Heart right ventricle (tissue), 16 donors: ENCODE data around the gene SMS. TPM values are rescaled to one million over a fixed set of nuclear protein-coding genes. Genes with fewer than 3 reads are reported as not detected.

ENCODE experiments used
- ATAC-seq, 8 donors: fragments of 200-7000 bp; cut with Tn5 transposase; one replicate each; pipeline ENCODE4 v1.9.1; 2020; ENCODE audit warnings: mild to moderate bottlenecking in 8 of 8, moderate library complexity in 8 of 8, moderate number of reproducible peaks in 1 of 8
- DNase-seq, 2 donors: peaks; one replicate each; pipeline ENCODE4 v3.0.0-alpha.2; 2020
- H3K27ac ChIP-seq, 10 donors: fragments of 200-600 bp; sonication (generic) in 2 of 10; one replicate each; pipeline versions ENCODE4 v1.5.0 to v1.8.0; 2020 to 2022; ENCODE audit warnings: mild to moderate bottlenecking in 3 of 10
- H3K27me3 ChIP-seq, 7 donors: fragments of 200-600 bp; one replicate each; pipeline ENCODE4 v1.8.0; 2021 to 2022; ENCODE audit warnings: mild to moderate bottlenecking in 2 of 7
- H3K36me3 ChIP-seq, 9 donors: fragments of 200-600 bp; sonication (generic) in 1 of 9; one replicate each; pipeline versions ENCODE4 v1.5.0 to v1.8.0; 2020 to 2022; ENCODE audit warnings: mild to moderate bottlenecking in 2 of 9
- H3K4me1 ChIP-seq, 9 donors: fragments of 200-600 bp; sonication (generic) in 1 of 9; one replicate each; pipeline versions ENCODE4 v1.5.0 to v1.8.0; 2020 to 2022; ENCODE audit warnings: mild to moderate bottlenecking in 4 of 9
- H3K4me3 ChIP-seq, 10 donors: fragments of 200-600 bp; sonication (generic) in 2 of 10; one replicate each; pipeline versions ENCODE4 v1.5.0 to v1.8.0; 2020 to 2022; ENCODE audit warnings: mild to moderate bottlenecking in 7 of 10, moderate library complexity in 2 of 10
- H3K9me3 ChIP-seq, 11 donors: fragments of 200-600 bp in 10 of 11; sonication (generic) in 2 of 11; one replicate each; pipeline versions ENCODE4 v1.5.0 to v1.8.0; 2013 to 2022; ENCODE audit warnings: mild to moderate bottlenecking in 2 of 11, control low read depth in 1 of 11, moderate library complexity in 1 of 11
- WGBS, 2 donors: extraction: QIAGEN DNeasy Blood & Tissue Kit; methylation state at CpG; one replicate each; pipeline ENCODE4 v1.1.7; 2013; ENCODE audit warnings: inconsistent platforms in 1 of 2; 5-methylcytosine and 5-hydroxymethylcytosine counted together
- intact Hi-C, 10 donors: fragments of 100-400 bp; cut with DNase I; formaldehyde crosslinking; loops; one replicate each; pipeline versions ENCODE4 v1.11.1 to v1.14.2; 2022
- polyA plus RNA-seq, 2 donors: library from polyadenylated mRNA; stranded (reverse); fragments of 200-250 nt; gene quantifications; one replicate each; pipeline ENCODE4 v1.2.3, GENCODE V29; 2013
- total RNA-seq, 10 donors: library from RNA; stranded (reverse); fragmentation: NEBNext Ultra II Directional in 3 of 10; extraction: Animal tissue kit (Norgen Biotek cat#: 25700) in 3 of 10; gene quantifications; one replicate each; pipeline versions ENCODE4 v1.2.1 to v1.2.4, GENCODE V29; 2021 to 2023
- TF ChIP-seq, protein P1 (sequence below), 9 donors: fragments of 200-600 bp; sonication (generic) in 2 of 9; IDR thresholded peaks; one replicate each; pipeline versions ENCODE4 v1.5.0 to v1.8.0; 2021 to 2022; ENCODE audit warnings: antibody characterized with exemption in 9 of 9, mild to moderate bottlenecking in 5 of 9, moderate library complexity in 1 of 9
- donor health status: Arrhythmogenic right ventricular cardiomyopathy.
- donor health status: ischemic (EF 13 %, LVEDD 7.1; RV severe dilation, severe dysfunction).
- donor health status: healthy with polysubstance abuse.
- donor health status: DM: no; HTN: yes; CAD: no.
- donor health status: DM: no; HTN: no; CAD: no.
- donor health status: ischemic (EF 25% LVEDD 6.9; RV normal size, moderate dysfunction).
- donor health status: ischemic (EF 25% LVEDD 5.7; RV mildly dilated, moderate dysfunction).
- donor health status: healthy.
- donor health status: DM: yes; HTN: yes; CAD: no.
- donor health status: Ischemic cardiomyopathy.
- donor health status: ischemic (EF 35%, LVEDD 5.7; RV mildly dilated, moderate dysfunction).
- donor health status: nonischemic (EF 11% LVEDD 7.7; RV severe dilation, severe dysfunction).
- donor health status: DM: yes; HTN: yes; CAD: no.
- donor health status: PGD.
- donor health status: ischemic (EF 29% LVEDD 5.4; RV normal size, mild dysfunction).
- donor health status: nonischemic (EF 23%, LVEDD 6.1; RV moderate dilation, normal function).

SMS gene
- total and polyA plus RNA-seq, 12 donors, result 22.3 to 70.9 (median 53.5) TPM

DNA sequence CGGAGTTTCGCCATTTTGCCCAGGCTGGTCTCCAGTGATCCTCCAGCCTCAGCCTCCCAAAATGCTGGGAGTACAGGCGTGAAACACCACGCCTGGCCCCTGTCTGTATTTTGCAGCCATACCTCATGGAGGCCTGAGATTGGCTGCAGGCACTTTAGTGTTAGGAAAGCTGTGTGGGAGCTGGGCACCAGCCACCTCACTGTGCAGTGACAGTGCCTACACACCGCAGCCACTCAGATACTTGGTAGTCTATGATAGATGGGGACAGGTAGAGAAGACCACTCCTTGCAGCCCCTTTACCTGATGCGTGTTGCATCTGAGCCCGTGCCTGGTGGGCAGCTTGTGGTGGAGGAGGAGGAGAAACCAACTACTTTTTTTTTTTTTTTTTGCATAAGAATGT is 16.3 kb downstream of the SMS start:
- H3K27ac ChIP-seq, result no peak overlapping the region
- H3K36me3 ChIP-seq, result no peaks in the 10 kb centered on the region
- intact Hi-C loops, result no loop called here
- WGBS, 2 donors, result 97 to 98% methylated on average over 7 of the region's 7 CpGs
- no peaks in the 10 kb centered on the region for H3K9me3 ChIP-seq
- ATAC-seq (no peak), DNase-seq (no peak)
- TF ChIP-seq, protein P1, sequence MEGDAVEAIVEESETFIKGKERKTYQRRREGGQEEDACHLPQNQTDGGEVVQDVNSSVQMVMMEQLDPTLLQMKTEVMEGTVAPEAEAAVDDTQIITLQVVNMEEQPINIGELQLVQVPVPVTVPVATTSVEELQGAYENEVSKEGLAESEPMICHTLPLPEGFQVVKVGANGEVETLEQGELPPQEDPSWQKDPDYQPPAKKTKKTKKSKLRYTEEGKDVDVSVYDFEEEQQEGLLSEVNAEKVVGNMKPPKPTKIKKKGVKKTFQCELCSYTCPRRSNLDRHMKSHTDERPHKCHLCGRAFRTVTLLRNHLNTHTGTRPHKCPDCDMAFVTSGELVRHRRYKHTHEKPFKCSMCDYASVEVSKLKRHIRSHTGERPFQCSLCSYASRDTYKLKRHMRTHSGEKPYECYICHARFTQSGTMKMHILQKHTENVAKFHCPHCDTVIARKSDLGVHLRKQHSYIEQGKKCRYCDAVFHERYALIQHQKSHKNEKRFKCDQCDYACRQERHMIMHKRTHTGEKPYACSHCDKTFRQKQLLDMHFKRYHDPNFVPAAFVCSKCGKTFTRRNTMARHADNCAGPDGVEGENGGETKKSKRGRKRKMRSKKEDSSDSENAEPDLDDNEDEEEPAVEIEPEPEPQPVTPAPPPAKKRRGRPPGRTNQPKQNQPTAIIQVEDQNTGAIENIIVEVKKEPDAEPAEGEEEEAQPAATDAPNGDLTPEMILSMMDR (IDR thresholded peaks at IDR 0.05), result no peak
- peaks cover 0 to 42% (median 25%) of the 10 kb centered on the region in 9 donors for H3K4me1 ChIP-seq
- no peak overlapping the region for H3K4me3 ChIP-seq
- peaks cover 0 to 4% (median 0%) of the 10 kb centered on the region in 7 donors for H3K27me3 ChIP-seq

DNA sequence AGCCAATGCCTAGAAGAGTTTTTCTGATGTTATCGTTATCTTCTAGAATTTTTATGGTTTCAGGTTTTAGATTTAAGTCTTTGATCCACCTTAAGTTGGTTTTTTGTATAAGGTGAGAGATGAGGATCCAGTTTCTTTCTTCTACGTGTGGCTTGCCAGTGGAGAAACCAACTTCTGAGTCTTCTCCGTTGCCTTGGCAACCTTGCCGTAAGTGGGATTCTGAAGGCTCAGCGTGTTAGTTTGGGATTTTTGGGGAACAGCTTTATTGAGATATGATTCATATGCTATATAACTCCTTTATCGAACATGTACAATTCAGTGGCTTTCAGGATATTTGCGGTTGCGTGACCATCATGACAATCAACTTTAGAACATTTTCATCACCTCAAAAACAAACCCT is 17.7 kb downstream of the SMS start:
- intact Hi-C loops, result no loop called here
- TF ChIP-seq, protein P1 (IDR thresholded peaks at IDR 0.05), result no peak
- WGBS, 2 donors, result 82 to 84% methylated on average over 8 of the region's 8 CpGs
- DNase-seq (no peak), ATAC-seq (no peak)
- Histone ChIP-seq H3K4me3 (no peak overlapping the region), H3K9me3 (no peaks in the 10 kb centered on the region), H3K27ac (no peak overlapping the region), H3K27me3 (peaks cover 0 to 4% (median 0%) of the 10 kb centered on the region in 7 donors), H3K4me1 (peaks cover 0 to 45% (median 25%) of the 10 kb centered on the region in 9 donors), H3K36me3 (no peaks in the 10 kb centered on the region)

DNA sequence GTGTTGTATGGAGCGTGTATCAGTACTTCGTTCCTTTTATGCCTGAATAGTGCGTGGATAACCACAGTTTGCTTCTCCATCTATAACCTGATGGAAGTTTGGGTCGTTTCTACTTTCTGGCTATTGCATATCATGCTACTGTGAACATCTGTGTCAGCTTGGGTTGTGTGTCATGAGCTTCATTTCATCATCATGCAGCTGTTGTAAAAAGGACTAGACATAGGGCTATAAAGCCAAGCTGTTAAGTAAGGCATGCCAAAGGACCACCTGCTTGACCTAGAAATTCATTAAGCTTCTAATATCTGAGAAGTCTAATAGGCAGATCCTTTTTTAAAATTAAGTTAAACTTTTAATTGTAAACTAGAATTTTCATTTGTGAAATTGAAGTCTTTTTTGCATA is 18.4 kb downstream of the SMS start:
- ATAC-seq, result peak in 3 of 8 donors; percentile 47 to 62 (median 60)

DNA sequence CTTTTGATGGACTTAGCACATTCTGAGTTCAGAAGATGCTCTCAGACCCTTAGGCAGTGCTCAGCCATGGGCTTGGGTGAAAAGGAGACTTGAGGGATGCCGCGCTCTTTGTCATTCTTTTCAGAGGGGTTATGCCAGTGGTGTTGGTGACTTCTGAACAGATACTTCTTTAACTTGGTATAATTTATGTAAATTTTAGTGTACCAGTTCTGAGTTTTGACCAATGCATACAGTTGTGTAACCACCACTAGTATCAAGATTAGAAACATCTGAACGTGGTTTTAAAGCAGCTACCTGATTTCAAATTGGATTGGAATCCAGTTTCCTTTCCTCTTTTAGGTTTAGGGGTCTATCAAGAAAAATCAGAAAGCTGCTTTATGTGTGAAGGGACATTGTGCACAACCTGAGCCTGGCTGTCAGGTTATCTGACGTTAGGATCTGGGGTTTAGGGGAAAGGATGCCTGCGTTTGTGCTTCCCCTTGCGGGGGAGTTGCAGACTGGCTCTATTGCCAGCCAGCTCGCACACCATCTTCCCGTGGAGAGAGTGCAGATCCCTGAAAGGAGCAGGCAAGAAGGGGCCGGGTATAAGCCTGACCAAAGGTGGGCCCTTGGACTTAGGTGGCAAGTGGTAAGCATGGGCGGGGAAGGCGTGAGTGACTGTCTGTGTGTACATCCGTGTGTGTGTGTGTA is 19.0 kb downstream of the SMS start:
- H3K27me3 ChIP-seq, result no peaks in the 10 kb centered on the region
- H3K27ac ChIP-seq, result no peak overlapping the region
- intact Hi-C loops, result no loop called here
- DNase-seq (no peak), ATAC-seq (peak in 2 of 8 donors; percentile 8 to 45)
- H3K9me3 ChIP-seq, result no peaks in the 10 kb centered on the region
- WGBS, 2 donors, result 62 to 67% methylated on average over 11 to 12 of the region's 12 CpGs
- H3K36me3 ChIP-seq, result no peaks in the 10 kb centered on the region
- H3K4me3 ChIP-seq, result no peak overlapping the region
- TF ChIP-seq, protein P1 (IDR thresholded peaks at IDR 0.05), result no peak
- H3K4me1 ChIP-seq, result peaks cover 0 to 42% (median 23%) of the 10 kb centered on the region in 9 donors

More for the DNA sequence above, 18.4 kb downstream of the SMS start:
- intact Hi-C loops, result no loop called here
- TF ChIP-seq, protein P1 (IDR thresholded peaks at IDR 0.05), result no peak
- WGBS, 2 donors, result 70 to 92% methylated on average over 4 of the region's 4 CpGs
- no peak for DNase-seq
- peak overlapping the region in 1 of 10 donors; percentile 13 for H3K27ac ChIP-seq
- H3K4me3 ChIP-seq, result no peak overlapping the region
- H3K36me3 ChIP-seq, result no peaks in the 10 kb centered on the region
- H3K4me1 ChIP-seq, result peaks cover 0 to 44% (median 24%) of the 10 kb centered on the region in 9 donors
- H3K9me3 ChIP-seq, result no peaks in the 10 kb centered on the region
- peaks cover 0 to 4% (median 0%) of the 10 kb centered on the region in 7 donors for H3K27me3 ChIP-seq
